ENCODE results near the gene MBTPS2.
"Not testable (repeated sequence)": the region's sequence is repeated elsewhere in the genome, so short reads cannot be mapped to it uniquely, and the experiment has no call there.

MBTPS2 gene

DNA sequence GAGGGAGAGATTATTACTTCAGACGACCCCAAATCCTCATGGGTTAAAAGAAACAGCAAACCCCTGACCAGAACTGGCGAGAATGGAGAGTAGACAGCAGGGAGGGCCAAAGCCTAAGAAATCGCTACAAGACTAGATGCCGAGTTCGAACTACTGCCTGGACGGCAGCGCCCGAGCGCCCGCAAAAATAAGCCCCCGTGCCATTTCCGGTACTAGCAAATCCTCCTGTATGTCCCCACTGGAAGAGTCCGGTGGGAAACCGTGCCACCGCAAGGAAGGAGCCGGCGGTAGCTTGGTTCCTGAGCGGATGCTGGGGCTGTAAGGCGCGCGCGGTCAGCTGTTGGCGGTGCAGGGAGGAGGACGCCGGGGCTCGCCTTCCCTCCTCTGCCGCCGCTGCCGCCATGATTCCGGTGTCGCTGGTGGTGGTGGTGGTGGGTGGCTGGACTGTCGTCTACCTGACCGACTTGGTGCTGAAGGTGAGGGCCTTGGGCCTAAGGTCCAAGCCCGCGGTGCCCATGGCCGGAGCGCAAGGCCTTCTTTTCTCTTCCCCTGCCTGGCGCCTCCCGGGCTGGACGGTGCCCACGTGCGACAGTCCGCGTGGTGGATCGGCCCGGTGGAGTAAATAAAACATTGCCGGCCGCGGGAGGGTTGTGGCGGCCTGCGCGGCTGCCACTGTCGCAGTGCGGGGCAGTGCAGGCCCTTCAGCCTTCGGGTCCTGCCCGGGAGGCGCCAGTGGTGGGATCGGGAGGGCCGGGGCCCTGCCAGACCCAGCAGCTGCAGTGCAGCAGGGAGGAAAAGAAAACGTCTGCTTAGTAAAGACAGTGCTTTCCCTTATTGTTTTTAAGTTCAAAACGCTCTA is at the start of gene MBTPS2:
Gene MBTPS2, plus strand, starts transcription at position 284 of the 859 bp plus-strand sequence. Its CDS starts 118 bp downstream, at position 402.
- DNase-seq (ENCODE audit: low spot score): peak; percentile 84

DNA sequence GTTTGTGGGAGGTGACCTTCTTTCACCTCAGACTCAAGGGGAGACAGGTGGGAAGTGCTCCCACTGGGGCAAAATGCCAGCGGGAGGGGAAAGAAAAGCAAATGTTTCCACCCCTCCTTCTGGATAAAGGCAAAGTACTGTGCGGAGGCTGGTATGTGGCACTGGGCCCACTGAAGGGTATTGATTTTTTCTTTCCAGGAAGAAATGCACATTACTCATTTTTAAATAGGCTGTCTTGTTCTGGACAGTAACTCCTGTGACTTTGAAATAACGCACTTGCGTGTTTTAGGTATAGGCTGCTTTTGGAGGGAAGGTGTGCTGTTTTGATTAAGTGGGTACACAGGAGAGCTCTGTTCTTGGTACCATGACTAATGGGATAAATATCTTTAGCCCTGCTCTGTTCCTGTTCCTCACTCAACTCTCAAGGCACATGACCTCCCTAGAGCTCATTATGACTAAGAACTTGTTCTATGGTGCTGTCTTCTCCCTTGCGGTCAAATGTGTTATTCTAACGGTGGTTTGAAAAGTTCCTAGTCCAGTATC is 40.7 kb upstream of the MBTPS2 start:
- no peak for DNase-seq (ENCODE audit: low spot score)

DNA sequence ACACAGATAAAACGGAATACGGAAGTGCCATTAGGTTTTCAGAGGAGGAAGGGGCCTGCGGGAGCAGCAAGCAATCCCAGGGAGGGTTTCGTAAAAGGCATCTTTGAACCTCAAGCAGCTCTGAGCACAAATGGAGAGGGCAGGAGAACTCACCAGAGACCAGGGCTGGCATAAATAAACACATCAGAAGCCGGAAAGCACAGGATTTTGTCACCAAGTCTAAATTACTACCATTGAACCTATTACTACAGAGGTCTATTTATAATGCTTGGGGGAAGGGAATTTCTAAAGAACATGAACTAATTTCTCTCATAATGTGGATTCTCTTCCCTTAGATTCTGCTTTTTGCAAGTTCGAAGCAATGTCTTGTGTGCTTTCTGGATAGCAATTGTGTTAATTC is 39.6 kb upstream of the MBTPS2 start:
- no peak for DNase-seq (ENCODE audit: low spot score)

DNA sequence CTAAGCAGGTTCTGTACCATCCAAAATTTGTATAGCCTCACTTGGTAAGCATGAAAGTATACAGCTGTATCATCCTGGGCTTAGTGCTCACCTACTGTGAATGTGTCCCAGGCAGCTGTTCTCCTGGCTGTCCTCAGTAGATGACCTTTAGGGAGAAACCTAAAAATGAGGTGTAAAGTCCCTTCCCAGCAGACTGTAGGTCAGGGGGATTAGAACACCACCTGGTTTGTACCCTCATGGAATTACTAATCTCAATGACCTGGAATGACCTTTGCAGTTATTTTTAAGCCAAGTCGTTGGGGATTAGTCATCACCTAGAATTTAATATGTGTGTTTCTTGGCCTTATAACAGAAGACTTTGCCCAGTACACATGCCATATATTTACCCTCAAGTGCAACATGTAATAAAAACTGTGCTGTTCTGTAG is 39.1 kb upstream of the MBTPS2 start:
- DNase-seq (ENCODE audit: low spot score): no peak

DNA sequence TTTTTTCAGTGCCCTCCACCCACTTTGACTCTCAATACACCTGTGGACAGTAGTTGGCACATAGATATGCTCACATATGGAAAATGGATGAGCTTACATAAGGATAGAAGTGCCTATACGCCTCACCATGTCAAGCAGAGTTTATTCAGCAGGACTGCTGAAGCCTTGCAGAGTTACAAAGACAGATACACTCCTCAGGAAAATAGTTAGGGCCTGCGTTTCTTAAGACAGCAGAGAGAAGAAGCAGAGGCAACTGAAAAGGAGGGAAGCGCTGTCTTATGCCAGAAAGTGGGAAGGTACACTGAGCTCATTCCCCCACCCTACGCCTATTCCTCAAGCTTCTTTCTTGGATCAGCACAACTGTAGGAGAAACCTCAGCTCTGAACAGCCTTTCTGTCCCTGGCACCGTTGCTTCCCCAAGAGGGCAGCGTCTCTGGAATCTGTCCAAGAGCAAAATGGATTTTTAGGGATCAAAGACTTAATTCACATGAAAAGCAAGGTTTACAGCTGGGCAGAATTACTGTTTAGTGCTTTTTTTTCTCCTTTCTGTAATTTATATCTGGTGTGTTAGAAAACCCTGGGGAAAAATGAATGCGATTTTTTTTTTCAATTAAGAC is 37.3 kb upstream of the MBTPS2 start:
- DNase-seq (ENCODE audit: low spot score): no peak

GRCh38 chrX:21802839-21803238 is 36.6 kb upstream of the MBTPS2 start:
- DNase-seq (ENCODE audit: low spot score): no peak

GRCh38 chrX:21806691-21807090 is 32.7 kb upstream of the MBTPS2 start:
- DNase-seq (ENCODE audit: low spot score): no peak

GRCh38 chrX:21811832-21812231 is 27.6 kb upstream of the MBTPS2 start:
- no peak for DNase-seq (ENCODE audit: low spot score)

DNA sequence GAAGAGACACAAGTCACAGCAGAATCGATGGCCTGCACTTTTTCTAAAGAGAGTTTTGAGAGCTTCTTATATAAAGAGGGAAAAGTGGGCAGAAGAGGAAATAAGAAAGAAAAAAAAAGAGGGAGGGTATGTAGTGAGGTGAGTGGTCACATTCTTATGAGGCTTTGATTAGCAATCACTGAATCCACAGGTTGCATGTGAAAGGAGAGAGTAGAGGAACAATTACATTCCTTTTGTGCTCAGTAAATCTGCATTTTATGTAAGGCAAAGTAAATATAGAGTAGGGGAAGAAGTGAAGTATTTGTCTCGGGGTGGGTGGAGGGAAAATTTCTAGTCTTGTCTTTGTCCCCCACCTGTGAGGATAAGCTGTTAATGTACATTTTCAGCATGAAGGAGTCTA is 26.8 kb upstream of the MBTPS2 start:
- DNase-seq (ENCODE audit: low spot score): no peak

- no peak for DNase-seq (ENCODE audit: low spot score)
Observed at GRCh38 chrX:21813612-21814368, 25.6 kb upstream of the MBTPS2 start.

DNA sequence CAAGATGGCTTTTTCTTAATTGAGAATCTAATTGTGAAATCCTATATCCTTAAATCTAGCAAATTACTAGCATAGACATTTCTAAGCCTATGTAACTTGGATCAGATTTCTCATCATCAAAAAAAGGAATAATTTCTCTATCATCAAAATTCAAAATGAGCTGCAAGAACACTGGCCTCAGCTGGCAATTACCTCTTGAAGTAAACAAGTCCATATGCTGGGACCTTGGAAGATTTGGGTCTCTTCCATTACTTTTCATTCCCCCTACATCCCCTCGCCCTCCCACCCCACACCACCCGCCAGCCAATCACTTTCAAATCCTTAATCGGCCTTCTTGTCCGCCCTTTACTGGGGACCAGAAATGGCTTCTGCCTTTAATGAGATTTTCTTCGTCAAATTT is 23.3 kb upstream of the MBTPS2 start:
- DNase-seq (ENCODE audit: low spot score): no peak

DNA sequence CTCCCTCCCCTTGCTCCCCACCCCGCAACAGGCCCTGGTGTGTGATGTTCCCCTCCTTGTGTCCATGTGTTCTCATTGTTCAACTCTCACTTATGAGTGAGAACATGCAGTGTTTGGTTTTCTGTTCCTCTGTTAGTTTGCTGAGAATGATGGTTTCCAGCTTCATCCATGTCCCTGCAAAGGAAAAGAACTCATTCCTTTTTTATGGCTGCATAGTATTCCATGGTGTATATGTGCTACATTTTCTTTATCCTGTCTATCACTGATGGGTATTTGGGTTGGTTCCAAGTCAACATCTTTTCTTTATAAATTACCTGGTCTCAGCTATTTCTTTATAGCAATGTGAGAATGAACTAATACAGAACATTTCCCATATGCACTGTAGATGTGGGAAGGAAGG is 19.2 kb upstream of the MBTPS2 start:
- not testable (repeated sequence) for DNase-seq (ENCODE audit: low spot score)

GRCh38 chrX:21821875-21822274 is 17.5 kb upstream of the MBTPS2 start:
- DNase-seq (ENCODE audit: low spot score): no peak

DNA sequence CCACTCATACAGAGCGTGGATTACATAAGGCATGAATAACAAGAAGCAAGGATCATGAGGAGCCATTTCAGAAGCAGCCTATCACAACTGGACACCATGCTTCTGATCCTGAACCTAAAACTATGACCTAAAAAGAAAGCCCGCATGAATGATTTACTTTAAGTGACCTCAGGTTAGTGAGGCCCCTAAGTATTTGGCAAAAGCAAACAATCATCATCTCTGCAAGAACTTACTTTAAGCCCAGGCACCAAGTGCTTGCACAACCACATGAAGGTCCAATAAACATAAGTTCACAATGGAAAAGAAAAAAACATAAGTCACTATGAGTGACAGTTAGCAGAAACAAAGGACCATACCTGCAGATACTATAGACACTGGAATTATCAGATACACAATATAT is 7.9 kb upstream of the MBTPS2 start:
- no peak for DNase-seq (ENCODE audit: low spot score)

DNA sequence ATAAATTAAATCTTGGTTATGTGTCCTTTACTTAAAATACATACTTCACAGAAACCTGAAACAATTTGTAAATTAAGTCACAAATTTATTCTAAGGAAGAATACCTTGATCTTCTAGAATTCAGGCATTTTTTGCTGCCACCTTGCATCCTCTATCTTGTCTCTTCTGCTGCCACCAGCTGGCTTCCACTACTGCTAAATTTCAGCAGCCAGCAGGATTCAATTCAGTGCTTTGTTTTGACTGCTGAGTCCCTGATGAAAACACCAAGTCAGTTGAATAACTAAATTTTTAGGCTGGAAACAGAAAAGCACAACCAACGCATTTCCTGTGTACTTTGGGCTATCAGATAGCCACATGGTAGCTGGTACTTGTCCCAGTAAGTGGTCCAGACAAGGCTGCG is 2.4 kb upstream of the MBTPS2 start:
- DNase-seq (ENCODE audit: low spot score): no peak

- DNase-seq (ENCODE audit: low spot score): peak; percentile 1
Observed at GRCh38 chrX:21838937-21839333, 482 bp upstream of the MBTPS2 start.

DNA sequence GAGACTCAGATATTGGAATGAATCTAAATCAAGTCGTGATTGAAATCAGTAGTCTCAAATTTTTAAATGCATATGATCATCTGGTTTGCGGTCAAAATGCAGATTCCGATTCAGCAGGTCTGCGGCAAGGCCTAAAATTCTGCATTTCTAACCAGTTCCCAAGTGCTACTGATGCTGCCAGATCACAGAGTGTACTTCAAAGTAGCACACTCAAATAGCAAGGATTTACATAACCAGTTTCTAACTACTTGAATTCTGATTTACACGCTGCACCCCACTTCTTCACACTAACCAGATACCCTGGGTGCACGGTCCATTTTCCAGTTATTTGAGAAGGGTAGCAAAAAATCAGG is 752 bp downstream of the MBTPS2 start:
- peak; percentile 0 for DNase-seq (ENCODE audit: low spot score)

DNA sequence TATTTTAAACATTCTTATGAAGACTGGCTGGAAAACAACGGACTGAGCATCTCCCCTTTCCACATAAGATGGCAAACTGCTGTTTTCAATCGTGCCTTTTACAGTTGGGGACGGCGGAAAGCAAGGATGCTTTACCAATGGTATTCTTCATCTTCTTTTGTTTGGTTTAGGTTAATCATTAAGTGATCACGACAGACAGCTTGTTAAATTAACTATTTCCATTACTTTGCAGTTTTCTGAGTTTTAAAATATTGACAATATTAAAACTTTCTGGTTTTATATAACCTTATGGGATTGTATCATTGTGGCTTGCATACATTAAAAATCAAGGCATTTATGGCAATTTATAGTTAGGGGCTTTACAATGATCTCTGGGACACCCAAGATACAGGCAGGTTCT is 3.8 kb downstream of the MBTPS2 start:
- DNase-seq (ENCODE audit: low spot score): no peak

DNA sequence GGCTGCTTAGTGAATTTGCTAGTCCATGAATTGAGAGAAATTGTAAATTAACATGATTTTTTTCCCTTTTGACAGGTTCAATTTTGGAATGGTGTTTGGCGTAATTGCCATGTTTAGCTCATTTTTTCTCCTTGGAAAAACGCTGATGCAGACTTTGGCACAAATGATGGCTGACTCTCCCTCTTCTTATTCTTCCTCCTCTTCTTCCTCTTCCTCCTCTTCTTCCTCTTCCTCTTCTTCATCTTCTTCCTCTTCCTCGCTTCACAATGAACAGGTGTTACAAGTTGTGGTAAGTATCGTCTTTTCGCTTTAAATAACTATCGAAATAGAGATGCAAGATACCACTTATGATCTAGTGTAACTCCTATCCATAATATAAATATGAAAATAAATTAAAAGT is 5.7 kb downstream of the MBTPS2 start:
- no peak for DNase-seq (ENCODE audit: low spot score)

DNA sequence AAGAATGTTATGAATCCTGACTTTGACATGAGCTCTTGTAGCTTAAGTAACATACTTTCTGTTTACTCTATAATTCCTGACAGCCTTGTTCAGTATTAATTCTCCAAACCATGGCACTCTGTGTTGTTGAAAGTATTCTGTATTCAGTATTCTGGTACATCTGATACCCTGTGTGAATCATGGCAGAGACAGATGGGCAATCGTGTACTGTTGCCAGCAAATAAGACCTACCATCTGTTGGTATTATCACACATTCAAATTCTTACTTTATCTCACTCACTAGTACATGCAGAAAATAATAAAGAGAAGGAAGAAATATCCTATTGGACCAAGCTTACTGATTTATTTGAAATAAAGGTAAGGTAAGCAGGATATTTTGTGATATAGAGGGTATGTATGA is 7.9 kb downstream of the MBTPS2 start:
- no peak for DNase-seq (ENCODE audit: low spot score)

DNA sequence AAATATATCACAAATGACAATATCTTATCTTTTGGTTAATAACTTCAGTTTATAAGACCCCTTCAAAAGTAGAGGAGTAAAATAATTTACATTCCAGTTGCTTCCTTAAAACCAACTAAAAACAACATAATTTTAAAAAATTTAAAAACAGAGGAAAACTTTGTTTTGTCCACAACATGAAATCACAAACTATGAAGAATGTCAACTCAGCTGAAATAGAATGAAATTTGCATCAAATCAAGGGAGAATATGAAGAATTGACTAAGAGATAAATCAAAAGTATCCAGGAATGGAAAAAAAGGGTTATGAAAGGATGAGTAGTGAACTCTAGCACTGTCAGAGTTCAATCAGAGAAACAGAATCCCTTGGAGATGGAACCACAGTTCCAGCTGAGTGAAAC is 14.2 kb downstream of the MBTPS2 start:
- no peak for DNase-seq (ENCODE audit: low spot score)

DNA sequence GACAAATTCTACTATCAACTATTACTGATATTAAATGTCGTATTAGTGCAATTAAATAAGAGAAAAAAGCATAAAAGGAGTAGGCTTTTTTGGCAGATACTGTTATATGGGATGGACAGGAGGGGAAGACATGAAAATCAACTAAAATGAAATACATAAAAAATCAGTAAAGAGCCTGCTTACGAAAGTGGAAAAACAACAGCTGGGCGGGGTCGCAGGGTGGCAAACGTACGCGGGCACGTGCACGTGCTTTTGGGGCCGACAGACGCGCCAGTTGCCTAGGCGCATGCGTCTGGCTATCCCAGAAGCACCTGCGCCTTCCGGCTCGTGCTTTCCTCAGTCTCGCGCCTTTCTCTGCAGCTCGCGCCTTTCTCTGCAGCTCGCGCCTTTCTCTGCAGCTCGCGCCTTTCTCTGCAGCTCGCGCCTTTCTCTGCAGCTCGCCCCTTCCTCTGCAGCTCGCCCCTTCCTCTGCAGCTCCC is 16.6 kb downstream of the MBTPS2 start, which contains the start of gene YY2:
Gene YY2, plus strand, starts transcription at position 51 of the 479 bp plus-strand sequence. CDS start 498 bp downstream, outside the sequence.
- no peak for DNase-seq (ENCODE audit: low spot score)
